GM18951 (cell line): Measurements from ENCODE around the gene SIX1.

Experiments
- POLR2A ChIP-seq: IDR thresholded peaks from 4 replicates; pipeline ENCODE4 v1.6.1; 2011; ENCODE audit warnings: mild to moderate bottlenecking; ENCODE audit not compliant: insufficient read length, insufficient read depth; ENCODE audit errors: extremely low read depth
- in situ Hi-C: fragments of 300-500 bp; cut with MboI; formaldehyde crosslinking; loops from one replicate; pipeline ENCODE4 v1.12.0; 2022; ENCODE audit warnings: low sequenced_read_pairs, mixed read lengths, inconsistent platforms; ENCODE audit not compliant: unreplicated experiment

Gene SIX1

DNA sequence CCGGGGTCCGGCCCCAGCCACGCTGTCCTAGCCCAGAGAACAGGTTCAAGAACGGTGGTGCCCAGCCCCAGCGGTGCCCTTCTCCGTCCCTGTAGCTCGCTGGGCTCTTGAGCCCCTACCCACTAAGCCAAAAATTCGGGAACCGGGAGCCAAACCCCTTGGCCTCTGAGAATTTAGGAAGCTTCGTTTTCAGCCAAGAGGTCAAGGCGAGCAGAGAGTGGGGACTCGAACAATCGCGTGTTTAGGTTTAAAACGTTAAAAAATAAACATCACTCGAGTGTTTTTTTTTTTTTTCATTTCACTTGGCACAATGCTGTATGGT, 6.2 kb downstream of the SIX1 start:
- no peak for TF ChIP-seq POLR2A

DNA sequence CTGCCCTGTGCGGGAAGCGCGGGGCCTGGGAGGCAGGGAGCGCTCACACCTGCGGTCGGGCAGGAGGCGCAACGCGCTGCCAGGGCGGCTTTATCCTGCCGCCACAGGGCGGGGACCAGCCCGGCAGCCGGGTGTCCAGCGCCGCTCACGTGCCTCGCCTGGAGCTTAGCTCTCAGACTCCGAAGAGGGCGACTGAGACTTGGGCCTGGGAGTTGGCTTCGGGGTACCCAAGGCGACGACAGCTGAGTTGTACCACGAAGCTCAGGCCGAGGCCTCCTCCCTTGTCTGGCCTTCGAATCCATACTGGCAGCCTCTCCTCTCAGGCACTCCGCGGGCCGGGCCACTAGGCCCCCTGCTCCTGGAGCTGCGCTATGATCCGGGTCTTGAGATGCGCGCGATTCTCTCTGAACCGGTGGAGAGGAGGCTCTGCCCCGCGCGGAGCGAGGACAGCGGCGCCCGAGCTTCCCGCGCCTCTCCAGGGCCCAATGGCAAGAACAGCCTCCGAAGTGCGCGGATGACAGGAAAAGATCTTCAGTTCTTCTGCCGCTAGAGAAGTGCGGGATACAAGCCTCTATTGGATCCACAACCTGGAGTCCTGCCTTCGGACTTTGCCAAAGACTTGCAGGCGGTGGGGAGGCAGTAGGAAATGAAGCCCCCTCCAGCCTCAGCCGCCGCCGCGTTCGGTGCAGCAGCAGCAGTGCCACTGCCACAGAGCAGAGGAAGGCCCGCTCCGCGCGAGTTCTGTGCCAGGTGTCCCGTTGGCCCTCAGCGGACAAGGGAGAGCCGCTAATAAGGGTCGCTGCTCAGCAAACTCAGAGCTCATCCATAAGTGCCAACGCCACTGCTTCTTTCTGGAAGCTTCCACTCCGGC, 6.8 kb downstream of the SIX1 start:
- no peak for TF ChIP-seq POLR2A
- in situ Hi-C loops = loop anchor here (25.0 kb wide), 1 partner anchor 620 kb away; no protein-coding TSS in a partner anchor

More for the DNA sequence above, 6.2 kb downstream of the SIX1 start:
- in situ Hi-C loops = loop anchor here (25.0 kb wide), 1 partner anchor 619 kb away; no protein-coding TSS in a partner anchor

DNA sequence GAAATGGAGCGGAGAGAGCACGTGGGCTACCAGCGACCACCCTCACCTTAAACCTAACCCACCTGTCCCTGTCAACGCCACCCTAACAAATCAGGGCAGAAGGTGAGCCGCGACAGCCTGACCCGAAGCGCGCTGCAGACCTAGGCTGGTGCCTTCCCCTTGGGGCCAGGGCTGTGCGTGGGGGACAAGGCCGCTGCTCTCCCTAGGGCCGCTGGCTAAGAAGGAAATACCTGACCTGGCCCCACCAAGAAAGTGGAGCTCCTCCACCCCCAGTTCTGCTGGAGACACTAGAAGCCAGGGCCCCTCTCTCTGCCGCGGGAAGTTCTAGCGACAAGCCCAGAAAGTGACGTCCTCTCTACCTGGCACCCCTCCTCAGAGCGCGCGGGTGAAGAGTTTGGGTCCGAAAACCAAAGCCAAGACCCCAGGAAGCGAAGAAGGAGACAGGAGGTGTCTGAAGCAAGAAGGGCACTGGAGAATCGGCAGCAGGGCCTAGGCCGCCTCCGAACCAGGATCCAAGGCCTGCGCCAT, 7.5 kb downstream of the SIX1 start:
- TF ChIP-seq POLR2A = no peak
- in situ Hi-C loops = loop anchor here (25.0 kb wide), 1 partner anchor 620 kb away; no protein-coding TSS in a partner anchor

DNA sequence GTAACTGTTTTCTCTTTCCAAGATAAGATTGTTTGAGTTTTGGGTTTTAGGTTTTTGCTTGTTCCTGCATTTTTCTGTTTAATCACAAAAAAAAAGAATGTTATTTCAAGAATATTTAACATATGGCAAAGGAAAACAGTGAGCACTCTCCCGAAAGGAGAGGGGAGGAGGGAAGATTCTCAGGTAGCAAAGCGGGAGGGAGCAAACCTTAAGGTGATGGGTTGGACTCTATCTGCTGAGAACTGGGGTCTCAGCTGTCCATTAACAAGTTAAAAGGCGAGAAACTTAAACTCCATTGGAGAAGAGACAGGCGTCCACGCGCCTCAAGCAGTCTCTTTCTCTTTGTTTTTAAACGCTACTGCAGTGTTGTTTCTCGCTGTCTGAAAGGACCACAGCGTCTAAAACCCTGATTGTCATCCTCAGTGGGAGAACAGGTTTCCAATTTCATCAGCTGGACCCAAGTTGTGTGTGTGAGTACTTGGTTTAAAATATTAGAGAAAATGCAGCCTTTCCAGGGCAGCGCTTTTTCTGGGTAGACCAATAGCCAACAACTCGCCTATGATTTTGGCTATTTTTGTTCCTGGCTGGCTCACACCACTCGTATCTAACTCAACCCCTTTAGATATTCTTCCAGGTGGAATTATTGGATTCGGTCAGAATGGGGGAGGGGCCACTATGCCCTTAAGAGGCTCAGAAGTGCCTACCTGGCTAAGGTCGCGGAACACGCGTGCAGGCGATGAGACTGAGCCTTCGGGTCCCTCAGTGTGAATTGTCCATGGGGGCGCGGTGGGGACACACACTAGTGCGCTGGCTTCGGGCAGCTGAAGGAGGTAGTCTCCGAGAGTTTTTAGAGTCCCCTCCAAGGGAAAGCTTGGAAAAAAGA, 8.2 kb downstream of the SIX1 start:
- no peak for TF ChIP-seq POLR2A
- in situ Hi-C loops = loop anchor here (25.0 kb wide), 1 partner anchor 621 kb away; no protein-coding TSS in a partner anchor

DNA sequence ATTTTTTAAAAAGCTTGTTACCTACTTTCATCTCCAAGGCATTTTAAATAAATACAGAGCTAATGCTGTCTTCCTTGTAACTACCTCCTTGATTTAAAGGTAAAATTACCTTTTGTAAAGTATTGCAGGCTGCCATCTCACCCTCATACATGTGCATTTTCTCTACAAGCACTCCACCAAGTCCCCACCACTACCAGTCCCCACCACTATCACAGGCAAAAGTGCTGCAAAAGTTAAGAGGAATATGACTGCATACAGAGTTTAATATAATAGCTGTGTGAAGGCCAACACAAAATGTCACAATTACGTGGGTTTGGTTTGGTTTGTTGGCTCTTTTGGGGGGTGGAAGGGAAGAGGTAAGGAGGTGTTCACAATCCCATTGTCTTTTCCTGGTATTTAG, 9.6 kb downstream of the SIX1 start:
- no peak for TF ChIP-seq POLR2A
- in situ Hi-C loops = loop anchor here (25.0 kb wide), 1 partner anchor 623 kb away; no protein-coding TSS in a partner anchor

DNA sequence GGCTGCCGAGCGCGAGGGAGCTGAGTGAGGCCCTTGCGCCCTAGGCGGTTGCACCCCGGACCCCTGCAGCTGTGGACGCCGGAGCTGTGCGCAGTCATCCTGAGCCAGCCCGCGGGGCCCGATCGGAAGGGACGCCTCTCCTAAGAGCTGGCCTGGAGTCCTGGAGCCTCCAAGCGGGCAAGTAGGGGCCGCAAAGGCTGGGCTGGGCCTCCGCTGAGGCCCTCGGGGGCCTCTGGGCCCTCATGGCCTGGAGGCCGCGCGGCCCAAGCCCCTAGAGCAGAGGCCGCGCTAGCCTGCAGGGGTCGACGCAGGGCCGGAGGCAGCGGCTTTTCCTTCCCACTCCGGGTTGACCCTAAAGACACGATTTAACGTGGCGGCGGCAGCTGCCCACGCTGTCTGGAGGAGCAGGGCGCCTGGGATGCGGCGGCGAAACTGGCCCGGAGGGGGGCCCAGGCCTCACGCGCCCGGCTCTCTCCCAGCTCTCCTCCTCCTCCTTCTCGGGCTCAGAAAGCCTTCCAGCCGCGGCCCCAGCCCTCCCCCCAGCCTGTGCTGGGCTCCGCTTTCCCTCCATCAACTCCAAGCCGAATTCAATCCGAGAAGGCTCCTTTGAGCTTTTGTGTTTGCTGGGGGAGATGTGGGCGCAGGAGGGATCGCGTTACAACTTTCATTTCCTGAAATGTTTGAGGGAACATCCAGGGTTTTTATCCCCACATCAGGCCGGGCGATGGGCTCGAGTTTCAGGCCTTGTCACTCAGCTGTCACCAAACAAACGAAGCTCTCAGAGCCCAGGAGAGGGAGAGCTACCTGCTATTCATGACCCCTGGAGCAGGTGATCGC, 11.6 kb downstream of the SIX1 start:
- no peak for TF ChIP-seq POLR2A
- in situ Hi-C loops = loop anchor here (25.0 kb wide), 1 partner anchor 625 kb away; no protein-coding TSS in a partner anchor

DNA sequence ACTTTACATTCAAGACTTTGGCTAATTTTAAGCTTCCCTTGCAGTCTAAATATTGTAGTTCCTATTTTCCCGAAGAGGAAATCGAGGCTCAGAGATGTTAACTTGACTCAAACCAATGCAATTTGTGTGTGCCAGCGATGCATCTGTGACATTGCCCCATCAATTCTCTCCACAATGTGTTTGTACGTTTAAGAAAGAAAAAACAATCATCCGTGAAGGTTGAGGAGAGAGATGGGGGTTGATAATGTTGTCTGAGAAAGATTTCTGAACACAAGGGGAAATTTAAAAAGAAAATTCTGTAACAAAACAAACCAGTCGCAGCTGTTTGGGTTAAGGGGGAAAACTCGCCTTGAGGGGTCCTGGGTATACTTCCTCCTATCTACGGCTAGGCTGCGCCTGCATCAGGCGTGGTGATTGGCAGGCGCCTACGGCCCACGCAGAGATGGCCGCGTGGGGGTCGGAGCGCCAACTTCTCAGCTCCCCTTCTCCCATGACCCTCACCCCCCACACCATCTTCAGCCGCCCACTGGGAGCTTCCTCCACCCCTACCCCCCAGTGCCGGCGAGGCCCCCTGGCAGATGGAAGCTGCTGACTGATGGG, 12.3 kb downstream of the SIX1 start:
- in situ Hi-C loops = loop anchor here (25.0 kb wide), 1 partner anchor 625 kb away; no protein-coding TSS in a partner anchor
- no peak for TF ChIP-seq POLR2A

DNA sequence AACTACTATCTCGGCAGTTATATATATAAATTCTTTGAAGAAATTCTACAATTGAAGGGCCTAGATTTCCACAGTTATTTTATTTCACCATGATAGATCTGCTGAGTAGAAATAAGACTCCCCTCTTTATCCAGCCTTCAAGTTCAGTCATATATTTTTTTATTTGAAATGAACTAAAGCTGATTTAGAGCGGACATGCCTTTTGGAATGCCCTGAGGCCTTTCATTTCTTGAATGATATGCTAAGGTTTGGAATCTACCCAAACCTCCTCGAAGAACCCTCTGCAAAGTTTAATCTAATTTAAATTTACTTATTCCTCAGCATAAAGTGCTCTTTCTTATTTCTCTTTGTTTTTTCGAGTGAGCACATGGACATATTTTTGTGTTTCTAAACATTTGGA, 15.1 kb downstream of the SIX1 start:
- in situ Hi-C loops = loop anchor here (5.0 to 25.0 kb wide), 2 partner anchors 393 to 628 kb away; no protein-coding TSS in a partner anchor

DNA sequence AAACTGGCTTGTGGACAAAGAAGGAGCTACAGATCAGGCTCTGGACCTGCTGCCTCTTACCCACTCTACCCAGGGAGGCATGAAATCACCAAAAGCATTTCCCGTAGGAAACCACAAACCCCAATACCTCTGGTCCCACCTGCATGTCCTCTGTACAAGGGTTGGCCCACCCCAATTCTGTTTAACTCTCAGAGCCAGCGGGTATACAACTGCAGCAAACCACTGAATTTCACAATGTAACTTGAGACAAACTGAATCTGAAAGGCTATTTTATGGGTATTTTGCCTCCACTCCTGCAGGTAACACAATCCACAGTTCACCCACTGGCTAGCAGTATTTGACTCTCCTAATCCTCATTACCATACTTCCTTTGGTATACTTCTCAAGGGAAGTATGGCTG, 16.5 kb downstream of the SIX1 start:
- no peak for TF ChIP-seq POLR2A
- in situ Hi-C loops = loop anchor here (5.0 to 25.0 kb wide), 2 partner anchors 395 to 630 kb away; no protein-coding TSS in a partner anchor

More for the DNA sequence above, 15.1 kb downstream of the SIX1 start:
- no peak for TF ChIP-seq POLR2A

DNA sequence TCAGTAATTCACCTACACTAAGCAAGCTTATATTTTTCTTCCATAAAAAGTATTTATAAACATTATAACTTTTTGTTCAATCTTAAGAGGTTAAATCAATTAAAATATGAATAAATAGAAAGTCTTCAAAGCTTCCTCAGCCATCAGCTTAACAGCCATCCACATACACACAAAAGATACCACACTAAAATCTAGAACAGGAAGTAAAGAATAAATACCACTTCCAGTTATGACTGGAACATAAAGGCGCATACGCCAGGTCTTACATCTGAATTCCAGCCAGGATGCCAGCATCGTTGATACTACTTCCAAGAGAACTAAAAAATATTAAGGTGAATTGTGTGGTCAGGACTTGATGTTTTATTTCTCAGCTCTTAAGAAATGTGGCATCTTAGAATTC, 17.0 kb downstream of the SIX1 start:
- in situ Hi-C loops = loop anchor here (5.0 to 25.0 kb wide), 2 partner anchors 395 to 630 kb away; no protein-coding TSS in a partner anchor
- TF ChIP-seq POLR2A = no peak

DNA sequence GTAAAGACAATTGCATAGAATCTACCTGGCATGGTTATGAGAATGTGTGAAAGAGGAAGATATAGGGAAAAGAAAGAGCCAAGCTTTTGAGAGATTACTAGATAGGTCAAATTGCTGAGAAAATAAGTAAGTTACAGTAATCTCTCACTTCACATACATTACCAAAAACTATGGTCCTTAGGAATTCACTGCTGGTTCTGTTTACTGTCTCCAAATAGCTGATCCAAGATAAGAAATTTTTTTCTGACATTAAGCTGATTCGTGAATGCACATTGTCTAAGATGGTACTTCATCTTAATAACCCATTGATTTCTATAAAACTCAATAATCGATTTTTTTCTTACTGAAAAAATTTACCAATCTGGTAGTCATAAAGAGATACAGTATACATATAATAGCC, 17.4 kb downstream of the SIX1 start:
- in situ Hi-C loops = loop anchor here (5.0 to 25.0 kb wide), 2 partner anchors 395 to 630 kb away; no protein-coding TSS in a partner anchor
- no peak for TF ChIP-seq POLR2A

DNA sequence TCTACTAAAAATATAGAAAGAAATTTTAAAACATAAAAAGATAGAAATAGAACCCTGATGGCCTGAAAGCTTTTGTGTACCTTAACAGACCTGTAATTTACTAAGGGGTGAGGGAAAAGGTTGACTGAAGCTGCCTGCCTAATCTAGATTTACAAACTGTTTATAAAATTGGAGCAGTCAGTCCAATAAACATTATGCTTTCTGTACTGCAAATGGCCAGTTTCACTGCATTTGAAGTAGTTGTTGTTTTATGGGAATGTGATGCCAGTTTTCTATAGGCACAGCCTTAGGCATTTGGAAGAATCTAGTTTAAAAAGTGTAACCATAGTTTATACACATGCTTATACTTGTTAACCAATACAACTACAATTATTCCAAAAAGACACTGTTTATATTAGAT, 19.1 kb downstream of the SIX1 start:
- in situ Hi-C loops = loop anchor here (5.0 to 25.0 kb wide), 2 partner anchors 397 to 632 kb away; no protein-coding TSS in a partner anchor
- no peak for TF ChIP-seq POLR2A

DNA sequence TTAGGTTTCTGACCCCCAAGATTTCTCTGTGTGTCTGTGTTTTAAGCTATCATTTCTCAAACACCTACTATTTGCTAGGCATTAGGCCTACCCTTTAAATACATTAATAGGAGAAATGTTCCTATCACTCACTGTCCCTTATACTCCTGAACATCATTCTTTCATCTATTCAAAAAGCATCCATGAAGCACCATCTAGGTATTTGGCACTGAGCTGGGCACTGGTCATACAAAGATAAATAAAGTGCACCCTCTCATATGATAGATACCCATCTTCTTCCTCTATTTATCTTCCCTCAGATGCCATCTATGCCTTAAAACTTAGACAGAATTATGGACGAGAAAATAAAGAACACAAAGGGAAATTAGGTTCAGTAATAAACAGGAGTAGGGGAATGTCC, 20.4 kb downstream of the SIX1 start:
- TF ChIP-seq POLR2A = no peak
- in situ Hi-C loops = loop anchor here (25.0 kb wide), 1 partner anchor 633 kb away; no protein-coding TSS in a partner anchor
